SK-N-SH (cell line): ENCODE data around the gene PAQR6. TPM values are rescaled to one million over a fixed set of nuclear protein-coding genes. Genes with fewer than 3 reads are reported as not detected.

ENCODE experiments used
- CTCF ChIA-PET: fragments of 300-600, 350-600 bp; formaldehyde crosslinking; extraction: SDS; loops from one replicate; lab custom pipeline; 2021; lab: Yijun Ruan, JAX
- POLR2A ChIA-PET: fragments of 350-600 bp; sonication (Branson Sonifier 250); formaldehyde crosslinking; extraction: SDS; loops from one replicate; lab custom pipeline; 2020; ENCODE audit warnings: antibody characterized with exemption, inconsistent platforms; lab: Yijun Ruan, JAX
- DNase-seq: peaks from one replicate; pipeline ENCODE4 v3.0.0; 2012
- H2AFZ ChIP-seq: fragments of 200-600 bp; sonication (generic); 2 replicates; pipeline ENCODE4 v1.8.1; 2016; ENCODE audit warnings: antibody characterized with exemption, mild to moderate bottlenecking, low read depth
- H3F3A ChIP-seq: fragments of 200-600 bp; sonication (generic); replicated peaks from 2 replicates; pipeline ENCODE3; 2016; ENCODE audit warnings: antibody characterized with exemption, mild to moderate bottlenecking; ENCODE audit not compliant: insufficient read depth
- H3K27ac ChIP-seq, 2 experiments: fragments of 200-500 bp in 1 of 2; fragments of 200-600 bp in 1 of 2; sonication (Bioruptor generic) in 1 of 2; sonication (generic), shearing (Covaris generic) in 1 of 2; 2 replicates each; pipeline versions ENCODE4 v1.5.1 to v1.6.1; 2014 to 2016; ENCODE audit warnings: low read depth in 2 of 2, inconsistent platforms in 1 of 2, low read length in 1 of 2, mild to moderate bottlenecking in 1 of 2, mixed read lengths in 1 of 2
- H3K27me3 ChIP-seq: fragments of 200-600 bp; sonication (generic), shearing (Covaris generic); 2 replicates; pipeline ENCODE4 v1.6.1; 2016; ENCODE audit warnings: mixed run types; ENCODE audit not compliant: insufficient read depth
- H3K36me3 ChIP-seq, 2 experiments: fragments of 200-500 bp in 1 of 2; fragments of 200-600 bp in 1 of 2; sonication (Bioruptor generic) in 1 of 2; sonication (generic) in 1 of 2; replicated peaks in 1 of 2; 2 replicates each; pipeline versions ENCODE3 to v1.5.1; 2014 to 2016; ENCODE audit warnings: low read length in 1 of 2, mild to moderate bottlenecking in 1 of 2; ENCODE audit not compliant: insufficient read depth in 2 of 2, control insufficient read depth in 1 of 2
- H3K4me1 ChIP-seq, 2 experiments: fragments of 200-500 bp in 1 of 2; fragments of 200-600 bp in 1 of 2; sonication (Bioruptor generic) in 1 of 2; sonication (generic), shearing (Covaris generic) in 1 of 2; 2 replicates each; pipeline versions ENCODE4 v1.5.1 to v1.6.1; 2014 to 2016; ENCODE audit warnings: low read depth in 1 of 2, low read length in 1 of 2, mixed run types in 1 of 2; ENCODE audit not compliant: insufficient read depth in 2 of 2, control insufficient read depth in 1 of 2
- H3K4me2 ChIP-seq: fragments of 200-600 bp; sonication (generic), shearing (Covaris generic); 2 replicates; pipeline ENCODE4 v1.6.1; 2017; ENCODE audit warnings: mixed run types
- H3K4me3 ChIP-seq, 2 experiments: fragments of 200-500 bp in 1 of 2; fragments of 200-600 bp in 1 of 2; sonication (Bioruptor generic) in 1 of 2; sonication (generic), shearing (Covaris generic) in 1 of 2; 2 replicates each; pipeline versions ENCODE4 v1.5.1 to v1.8.1; 2014 to 2016; ENCODE audit warnings: low read depth in 2 of 2, inconsistent platforms in 1 of 2, low read length in 1 of 2, mild to moderate bottlenecking in 1 of 2, mixed read lengths in 1 of 2, moderate library complexity in 1 of 2
- H3K79me2 ChIP-seq: fragments of 200-600 bp; sonication (generic); 2 replicates; pipeline ENCODE4 v1.8.1; 2017; ENCODE audit warnings: mild to moderate bottlenecking; ENCODE audit not compliant: insufficient read depth
- H3K9ac ChIP-seq: fragments of 200-600 bp; sonication (generic); 2 replicates; pipeline ENCODE4 v1.6.1; 2017; ENCODE audit warnings: mixed run types
- H3K9me2 ChIP-seq: fragments of 200-600 bp; sonication (generic); 2 replicates; pipeline ENCODE4 v1.6.1; 2017; ENCODE audit warnings: mixed run types
- H3K9me3 ChIP-seq: fragments of 200-600 bp; sonication (generic); 2 replicates; pipeline ENCODE4 v1.6.1; 2017; ENCODE audit warnings: mixed run types, mild to moderate bottlenecking, moderate library complexity
- H4K20me1 ChIP-seq: fragments of 200-600 bp; sonication (generic); 2 replicates; pipeline ENCODE4 v1.6.1; 2017; ENCODE audit warnings: mild to moderate bottlenecking, mixed run types; ENCODE audit not compliant: insufficient read depth
- CHD2 ChIP-seq: fragments of 150-350 bp; IDR thresholded peaks from 2 replicates; pipeline ENCODE4 v1.6.1; 2018; ENCODE audit warnings: low read length; ENCODE audit not compliant: partially characterized antibody
- CTCF ChIP-seq: fragments of 200-600 bp; sonication (generic); IDR thresholded peaks from 2 replicates; pipeline ENCODE4 v1.6.1; 2017; ENCODE audit warnings: antibody characterized with exemption, mild to moderate bottlenecking, moderate library complexity
- ELF1 ChIP-seq: IDR thresholded peaks from 2 replicates; pipeline ENCODE4 v1.4.0; 2012
- EP300 ChIP-seq, 2 experiments: IDR thresholded peaks; 2 replicates each; pipeline versions ENCODE4 v1.4.0 to v1.6.1; 2012; ENCODE audit warnings: borderline replicate concordance in 1 of 2, low read depth in 1 of 2, low read length in 1 of 2
- EZH2phosphoT487 ChIP-seq: fragments of 200-600 bp; sonication (generic); IDR thresholded peaks from 2 replicates; pipeline ENCODE4 v1.6.1; 2017; ENCODE audit warnings: low read depth, mixed run types, mild to moderate bottlenecking, antibody characterized with exemption, moderate library complexity, borderline replicate concordance
- FOSL2 ChIP-seq: IDR thresholded peaks from 2 replicates; pipeline ENCODE4 v1.4.0; 2012; ENCODE audit warnings: low read depth, mild to moderate bottlenecking, moderate library complexity, borderline replicate concordance
- FOXM1 ChIP-seq: IDR thresholded peaks from 2 replicates; pipeline ENCODE4 v1.4.0; 2012; ENCODE audit warnings: low read depth, mild to moderate bottlenecking
- GATA2 ChIP-seq: sonication (generic); formaldehyde crosslinking; IDR thresholded peaks from 2 replicates; pipeline ENCODE4 v1.5.0; 2020; ENCODE audit warnings: mild to moderate bottlenecking, missing genetic modification reagents
- IRF3 ChIP-seq: fragments of 150-350 bp; IDR thresholded peaks from 2 replicates; pipeline ENCODE4 v1.6.1; 2016; ENCODE audit warnings: mild to moderate bottlenecking, low read depth, low read length
- JUND ChIP-seq: IDR thresholded peaks from 2 replicates; pipeline ENCODE4 v1.4.0; 2012
- MEF2A ChIP-seq: IDR thresholded peaks from 2 replicates; pipeline ENCODE4 v1.4.0; 2012; ENCODE audit warnings: low read depth, borderline replicate concordance
- MXI1 ChIP-seq: IDR thresholded peaks from 2 replicates; pipeline ENCODE4 v1.6.1; 2012; ENCODE audit warnings: mild to moderate bottlenecking, low read depth, low read length, improper control_type of control experiment
- NFIC ChIP-seq: IDR thresholded peaks from 2 replicates; pipeline ENCODE4 v1.4.0; 2012; ENCODE audit warnings: borderline replicate concordance
- NRF1 ChIP-seq: IDR thresholded peaks from 2 replicates; pipeline ENCODE4 v1.6.1; 2012; ENCODE audit warnings: low read depth, mild to moderate bottlenecking, low read length
- REST ChIP-seq: IDR thresholded peaks from 2 replicates; pipeline ENCODE4 v1.6.1; 2012; ENCODE audit warnings: mild to moderate bottlenecking, low read depth, low read length, moderate library complexity
- RFX5 ChIP-seq: IDR thresholded peaks from 2 replicates; pipeline ENCODE4 v1.6.1; 2012; ENCODE audit warnings: mild to moderate bottlenecking, improper control_type of control experiment, low read length
- SIN3A ChIP-seq: IDR thresholded peaks from 2 replicates; pipeline ENCODE4 v1.6.1; 2012; ENCODE audit warnings: low read depth, mild to moderate bottlenecking, low read length, moderate library complexity, borderline replicate concordance
- SMC3 ChIP-seq: IDR thresholded peaks from 2 replicates; pipeline ENCODE4 v1.6.1; 2012; ENCODE audit warnings: low read depth, low read length, improper control_type of control experiment
- TCF12 ChIP-seq: IDR thresholded peaks from 2 replicates; pipeline ENCODE4 v1.4.0; 2012
- TEAD4 ChIP-seq: IDR thresholded peaks from 2 replicates; pipeline ENCODE4 v1.4.0; 2012; ENCODE audit warnings: mild to moderate bottlenecking, borderline replicate concordance; ENCODE audit not compliant: insufficient read depth
- YY1 ChIP-seq: IDR thresholded peaks from 2 replicates; pipeline ENCODE4 v1.4.0; 2012; ENCODE audit warnings: low read depth, mild to moderate bottlenecking
- WGBS: methylation state at CpG from one replicate; pipeline ENCODE4 v1.1.6; 2017; ENCODE audit warnings: low lambda C conversion rate; 5-methylcytosine and 5-hydroxymethylcytosine counted together
- polyA plus RNA-seq, 3 experiments: library from polyadenylated mRNA; depleted of rRNA; stranded (reverse); fragments of >200 nt; gene quantifications; 2 replicates each; pipeline ENCODE4 v1.2.3, GENCODE V29; 2012

The PAQR6 gene
- polyA plus RNA-seq, 1 of the 3 experiments (the other 2 are of a cell fraction), result 2.4 TPM

- Histone ChIP-seq H3K36me3 (peaks cover 5 to 26% of the 10 kb centered on the region in 2 experiments), H3K27me3 (no peaks in the 10 kb centered on the region), H2AFZ (no peak overlapping the region), H3K4me2 (no peak overlapping the region), H3K9me2 (no peaks in the 10 kb centered on the region), H3K9me3 (no peaks in the 10 kb centered on the region), H3K79me2 (no peaks in the 10 kb centered on the region), H3K27ac (peak overlapping the region in 1 of 2 experiments; percentile 62; a peak in 1 of 4 replicates), H3K4me1 (peaks cover 7 to 57% of the 10 kb centered on the region in 2 experiments; a peak in 2 of 4 replicates), H3F3A (peaks cover 4% of the 10 kb centered on the region), H4K20me1 (no peaks in the 10 kb centered on the region), H3K9ac (no peak overlapping the region)
- CTCF ChIA-PET, result interaction anchor here (1.4 to 4.0 kb wide), 6 partner anchors 11 to 149 kb away, joined by 4 to 26 read pairs (median 8); no protein-coding TSS in a partner anchor
- POLR2A ChIA-PET, result interaction anchor here (1.0 to 1.8 kb wide), 2 partner anchors 14 to 33 kb away, joined by 3 to 4 read pairs; partner anchors contain the start of gene PMF1
- DNase-seq, result peak; percentile 42
- 94% methylated on average over 34 of the region's 69 CpGs for WGBS
- TF ChIP-seq IRF3, result no peak
- no peak for TF ChIP-seq TEAD4
- TF ChIP-seq EP300 (IDR thresholded peaks at IDR 0.05; ENCODE audit: borderline replicate concordance in 1 of 2, low read depth in 1 of 2, low read length in 1 of 2), result no peak
- TF ChIP-seq SMC3, result no peak
- TF ChIP-seq FOSL2, result no peak
- TF ChIP-seq YY1, result no peak
- TF ChIP-seq TCF12, result no peak
- TF ChIP-seq ELF1, result no peak
- TF ChIP-seq CHD2, result no peak
- TF ChIP-seq, all 33 proteins: peak for 0
- no peak overlapping the region for H3K4me3 ChIP-seq
Measured at GRCh38 chr1:156245451-156246232, 2.2 kb downstream of the PAQR6 start.

GRCh38 chr1:156244712-156245111 lies 3.1 kb downstream of the PAQR6 start:
- Histone ChIP-seq H3K4me1 (peaks cover 7 to 48% of the 10 kb centered on the region in 2 experiments; a peak in 2 of 4 replicates), H3K36me3 (peaks cover 5 to 16% of the 10 kb centered on the region in 2 experiments), H2AFZ (no peak overlapping the region), H3K4me2 (no peak overlapping the region), H3K9me2 (no peaks in the 10 kb centered on the region), H3K9ac (no peak overlapping the region), H4K20me1 (no peaks in the 10 kb centered on the region), H3K9me3 (no peaks in the 10 kb centered on the region), H3K79me2 (no peaks in the 10 kb centered on the region), H3K4me3 (no peak overlapping the region), H3K27me3 (no peaks in the 10 kb centered on the region), H3F3A (peaks cover 4% of the 10 kb centered on the region), H3K27ac (peak overlapping the region in 1 of 2 experiments; percentile 62; a peak in 2 of 4 replicates)
- CTCF ChIA-PET, result interaction anchor here (0.7 to 3.2 kb wide), 6 partner anchors 13 to 148 kb away, joined by 3 to 14 read pairs (median 4); no protein-coding TSS in a partner anchor
- DNase-seq, result no peak
- 93% methylated on average over 16 of the region's 17 CpGs for WGBS
- POLR2A ChIA-PET, result interaction anchor here (0.9 to 1.8 kb wide), 3 partner anchors 13 to 32 kb away, joined by 3 to 4 read pairs (median 4); partner anchors contain the start of gene PMF1
- TF ChIP-seq MXI1 (no peak), CTCF (no peak), NFIC (no peak), TCF12 (no peak), NRF1 (no peak), CHD2 (no peak), EP300 (IDR thresholded peaks at IDR 0.05; ENCODE audit: borderline replicate concordance in 1 of 2, low read depth in 1 of 2, low read length in 1 of 2) (no peak), EZH2phosphoT487 (no peak), RFX5 (no peak), GATA2 (CRISPR knock-in tag) (no peak), FOXM1 (no peak), REST (no peak), JUND (no peak), MEF2A (no peak), SIN3A (no peak)
